HG03280 (cell line): ENCODE results near the gene ITM2C.

Source experiments
- ATAC-seq: cut with Tn5 transposase; IDR thresholded peaks from one replicate; pipeline ENCODE4 v1.9.1; 2021; ENCODE audit warnings: mild to moderate bottlenecking, moderate library complexity; ENCODE audit not compliant: unreplicated experiment

The ITM2C gene

GRCh38 chr2:230872151-230872967, 7.6 kb downstream of the ITM2C start:
- no peak for ATAC-seq

DNA sequence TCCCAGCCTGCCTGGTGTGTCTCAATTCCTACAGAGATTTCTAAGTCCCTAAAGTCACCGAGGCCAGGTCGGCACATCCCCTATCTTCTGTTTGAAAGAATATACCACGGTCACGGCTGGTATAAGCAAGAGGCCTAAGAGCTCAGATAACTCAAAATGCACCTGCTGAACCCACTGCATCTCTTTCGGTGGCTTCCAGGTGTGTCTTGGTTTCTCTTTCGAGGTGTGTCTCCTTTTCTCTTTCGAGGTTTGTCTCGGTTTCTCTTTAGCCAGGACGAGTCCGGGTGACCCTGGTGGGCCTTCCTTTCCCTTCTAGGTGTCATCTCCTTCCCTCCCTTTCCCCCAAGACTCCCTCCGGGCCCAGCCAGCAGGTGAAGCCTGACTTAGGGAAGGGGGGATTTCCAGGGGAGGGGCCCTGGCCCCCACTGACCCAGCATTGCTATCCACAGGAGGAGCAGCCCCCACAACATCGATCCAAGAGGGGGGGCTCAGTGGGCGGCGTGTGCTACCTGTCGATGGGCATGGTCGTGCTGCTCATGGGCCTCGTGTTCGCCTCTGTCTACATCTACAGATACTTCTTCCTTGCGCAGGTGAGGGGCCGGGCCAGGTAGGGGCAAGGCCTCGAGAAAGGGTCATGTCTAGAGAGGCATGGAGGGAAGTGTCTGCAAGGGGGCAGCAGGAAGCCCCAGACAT, 8.4 kb downstream of the ITM2C start:
- ATAC-seq, result peak; percentile 68

GRCh38 chr2:230873661-230874401, 9.1 kb downstream of the ITM2C start:
- peak; percentile 69 for ATAC-seq

GRCh38 chr2:230874456-230874855, 9.7 kb downstream of the ITM2C start:
- ATAC-seq, result no peak

DNA sequence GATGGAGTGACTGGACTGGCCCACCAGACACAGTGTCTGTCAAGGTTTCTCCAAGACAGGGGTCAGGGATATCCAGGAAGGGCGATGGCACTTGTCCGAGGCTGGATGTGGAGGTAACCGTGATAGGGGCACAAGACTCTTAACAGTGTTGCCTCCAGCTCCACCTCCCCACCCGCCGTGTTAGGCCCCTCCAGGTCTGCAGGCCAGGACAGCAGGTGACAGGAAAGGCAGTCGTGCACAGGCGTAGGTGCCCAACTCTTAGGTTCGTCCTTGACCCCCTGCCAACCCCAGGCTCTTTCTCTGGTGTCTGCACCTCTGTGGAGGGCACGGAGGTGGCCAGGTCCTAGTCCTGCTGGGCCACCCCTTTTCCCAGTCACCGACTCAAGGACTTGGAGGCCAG, 10.1 kb downstream of the ITM2C start:
- ATAC-seq, result no peak

DNA sequence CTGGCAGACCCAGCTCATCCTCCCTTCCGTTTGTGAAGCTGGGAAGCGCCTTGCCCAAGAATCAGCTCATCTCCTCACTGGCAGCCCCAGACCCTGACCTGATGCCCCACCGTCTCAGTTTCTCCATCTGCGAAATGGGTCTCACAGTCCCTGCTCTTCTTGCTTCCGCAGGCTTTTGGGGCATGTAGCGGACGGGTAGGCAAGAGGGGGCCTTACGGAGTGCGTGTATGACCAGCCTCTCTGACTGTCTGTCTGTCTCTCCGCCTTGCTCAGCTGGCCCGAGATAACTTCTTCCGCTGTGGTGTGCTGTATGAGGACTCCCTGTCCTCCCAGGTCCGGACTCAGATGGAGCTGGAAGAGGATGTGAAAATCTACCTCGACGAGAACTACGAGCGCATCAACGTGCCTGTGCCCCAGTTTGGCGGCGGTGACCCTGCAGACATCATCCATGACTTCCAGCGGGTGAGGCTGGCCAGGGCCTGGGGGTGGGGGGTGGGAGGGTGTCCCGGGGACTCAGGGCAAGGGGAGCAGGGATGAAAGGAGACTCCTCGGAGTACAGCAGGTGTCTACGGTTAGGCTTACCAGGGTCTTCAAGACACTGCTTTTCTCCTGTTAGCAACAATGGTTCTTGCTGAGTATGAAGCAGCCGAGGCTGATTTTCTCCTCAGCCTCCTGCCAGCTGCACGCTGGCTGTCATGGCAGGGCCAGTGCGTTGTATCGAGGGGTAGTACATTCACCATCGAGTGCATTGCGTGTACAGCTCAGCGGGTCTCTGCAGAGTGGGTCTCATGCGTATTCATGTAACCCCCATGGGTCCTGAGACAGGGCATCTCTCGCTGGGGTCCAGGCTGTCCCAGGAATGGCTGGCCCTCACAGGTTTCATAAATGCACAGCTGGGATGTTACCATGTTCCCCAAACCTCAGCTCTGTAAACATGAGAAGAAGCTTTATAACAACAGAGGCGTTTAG, 10.9 kb downstream of the ITM2C start:
- ATAC-seq, result no peak

DNA sequence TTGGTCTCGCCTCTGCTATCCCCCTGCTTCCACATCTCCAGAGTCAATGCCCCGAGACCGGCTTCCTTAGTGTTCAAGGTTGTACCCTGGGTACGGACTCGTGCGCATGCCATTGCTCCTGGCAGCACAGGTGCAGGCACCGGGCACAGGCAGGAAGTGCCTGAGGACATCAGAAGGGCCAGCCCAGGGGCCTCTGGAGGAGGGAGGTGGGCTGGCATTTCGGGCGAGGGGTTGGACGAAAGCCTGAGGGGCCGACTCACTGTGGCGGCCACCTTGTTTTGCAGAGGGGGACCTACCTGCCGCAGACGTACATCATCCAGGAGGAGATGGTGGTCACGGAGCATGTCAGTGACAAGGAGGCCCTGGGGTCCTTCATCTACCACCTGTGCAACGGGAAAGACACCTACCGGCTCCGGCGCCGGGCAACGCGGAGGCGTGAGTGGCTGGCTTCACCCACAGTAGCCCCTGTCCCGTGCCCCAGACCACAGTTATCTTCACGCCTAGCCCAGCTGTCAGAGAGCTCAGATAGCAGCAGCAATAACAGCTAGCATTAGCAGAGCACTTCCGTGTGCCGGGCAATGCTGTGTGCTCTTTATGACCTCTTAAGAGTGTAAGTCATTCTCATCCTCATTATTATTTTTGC, 12.5 kb downstream of the ITM2C start:
- ATAC-seq, result no peak

DNA sequence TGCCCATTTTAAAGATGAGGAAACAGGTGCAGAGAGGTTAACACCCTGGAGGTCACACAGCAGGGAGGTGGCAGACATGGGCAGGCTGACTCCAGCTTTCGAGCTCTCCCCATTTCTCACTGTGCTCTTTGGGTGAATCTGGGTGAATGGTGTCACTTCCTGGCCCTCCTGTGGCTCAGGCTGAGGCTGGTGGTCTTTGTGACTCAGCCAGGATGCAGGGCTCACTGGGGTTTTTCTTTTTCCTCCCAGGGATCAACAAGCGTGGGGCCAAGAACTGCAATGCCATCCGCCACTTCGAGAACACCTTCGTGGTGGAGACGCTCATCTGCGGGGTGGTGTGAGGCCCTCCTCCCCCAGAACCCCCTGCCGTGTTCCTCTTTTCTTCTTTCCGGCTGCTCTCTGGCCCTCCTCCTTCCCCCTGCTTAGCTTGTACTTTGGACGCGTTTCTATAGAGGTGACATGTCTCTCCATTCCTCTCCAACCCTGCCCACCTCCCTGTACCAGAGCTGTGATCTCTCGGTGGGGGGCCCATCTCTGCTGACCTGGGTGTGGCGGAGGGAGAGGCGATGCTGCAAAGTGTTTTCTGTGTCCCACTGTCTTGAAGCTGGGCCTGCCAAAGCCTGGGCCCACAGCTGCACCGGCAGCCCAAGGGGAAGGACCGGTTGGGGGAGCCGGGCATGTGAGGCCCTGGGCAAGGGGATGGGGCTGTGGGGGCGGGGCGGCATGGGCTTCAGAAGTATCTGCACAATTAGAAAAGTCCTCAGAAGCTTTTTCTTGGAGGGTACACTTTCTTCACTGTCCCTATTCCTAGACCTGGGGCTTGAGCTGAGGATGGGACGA, 13.2 kb downstream of the ITM2C start:
- ATAC-seq, result no peak

- ATAC-seq, result no peak
Measured at GRCh38 chr2:230878599-230879188, 14.0 kb downstream of the ITM2C start.

GRCh38 chr2:230879271-230879882, 14.6 kb downstream of the ITM2C start:
- no peak for ATAC-seq

- no peak for ATAC-seq
Measured at GRCh38 chr2:230879891-230880290, 15.1 kb downstream of the ITM2C start.

DNA sequence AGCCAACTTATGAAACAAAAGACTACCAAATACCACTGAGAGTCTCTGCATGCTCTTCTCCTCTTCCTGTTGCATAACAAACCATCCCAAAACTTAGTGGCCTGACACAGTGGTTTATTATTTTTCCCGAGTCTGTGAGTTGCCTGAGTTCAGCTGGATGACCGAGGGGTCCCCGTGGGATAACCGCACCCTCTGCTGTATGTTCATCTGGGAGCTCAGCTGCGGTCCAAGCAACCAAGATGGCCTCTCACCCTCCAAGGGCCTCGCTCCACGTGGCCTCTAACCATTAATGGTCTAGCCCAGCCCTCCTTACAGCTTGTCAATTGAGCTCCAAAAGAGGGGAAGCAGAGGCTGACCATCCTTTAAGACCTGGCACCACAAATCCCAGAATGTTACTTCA, 17.1 kb downstream of the ITM2C start:
- no peak for ATAC-seq

DNA sequence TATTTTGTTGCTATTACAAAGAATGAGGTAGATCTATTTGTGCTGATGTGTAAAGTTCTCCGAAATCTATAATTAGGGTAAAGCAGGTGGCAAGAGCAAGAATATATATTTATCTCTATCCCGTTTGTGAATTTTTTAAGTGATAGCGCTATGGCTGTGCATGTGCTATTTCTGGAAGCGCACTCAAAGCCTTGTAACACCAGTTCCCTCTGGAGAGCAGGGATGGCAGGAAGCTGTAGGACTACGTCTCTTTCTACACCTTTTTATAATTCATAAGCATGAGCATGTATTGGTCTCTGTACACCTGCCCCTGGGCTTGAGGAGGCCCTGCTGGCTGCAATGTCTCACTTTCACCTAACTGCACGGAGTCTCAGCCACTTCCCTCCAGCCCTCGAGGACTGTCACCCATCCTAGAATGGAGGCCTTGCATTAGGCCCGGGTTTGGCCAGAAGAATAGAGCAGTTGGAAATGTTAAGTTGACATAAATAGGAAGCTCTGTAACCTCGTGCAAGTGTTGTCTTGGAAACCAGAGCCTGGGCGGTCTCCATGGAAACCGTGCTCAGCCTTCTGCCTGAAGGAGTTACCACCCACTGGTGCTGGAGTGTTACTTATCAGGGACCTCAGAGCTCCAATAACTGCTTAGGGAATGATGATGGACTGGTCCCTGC, 20.9 kb downstream of the ITM2C start:
- ATAC-seq, result no peak

- no peak for ATAC-seq
Measured at GRCh38 chr2:230886206-230886605, 21.5 kb downstream of the ITM2C start.

- ATAC-seq, result no peak
Measured at GRCh38 chr2:230886671-230887071, 21.9 kb downstream of the ITM2C start.

DNA sequence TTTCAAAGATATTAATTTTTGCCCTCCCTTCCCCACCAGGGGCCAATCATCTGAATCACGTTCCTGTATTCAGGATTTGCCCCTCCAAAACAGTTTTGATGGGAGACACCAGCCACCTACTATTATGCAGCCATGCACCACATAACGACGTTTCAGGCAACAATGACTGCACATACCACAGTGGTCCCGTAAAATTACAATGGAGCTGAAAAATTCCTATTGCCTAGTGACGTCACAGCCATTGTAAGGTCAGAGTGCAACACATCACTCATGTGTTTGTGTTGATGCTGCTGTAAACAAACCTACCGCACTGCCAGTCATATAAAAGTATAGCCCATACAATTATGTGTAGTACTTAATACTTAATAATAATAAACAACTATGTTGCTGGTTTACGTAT, 22.6 kb downstream of the ITM2C start:
- no peak for ATAC-seq

- no peak for ATAC-seq
Measured at GRCh38 chr2:230888824-230889400, 24.2 kb downstream of the ITM2C start.
